ENCODE results near the gene PGA5.

PGA5 gene

GRCh38 chr11:61279934-61280659, 39.1 kb downstream of the PGA5 start:
- TF ChIP-seq, protein P1, sequence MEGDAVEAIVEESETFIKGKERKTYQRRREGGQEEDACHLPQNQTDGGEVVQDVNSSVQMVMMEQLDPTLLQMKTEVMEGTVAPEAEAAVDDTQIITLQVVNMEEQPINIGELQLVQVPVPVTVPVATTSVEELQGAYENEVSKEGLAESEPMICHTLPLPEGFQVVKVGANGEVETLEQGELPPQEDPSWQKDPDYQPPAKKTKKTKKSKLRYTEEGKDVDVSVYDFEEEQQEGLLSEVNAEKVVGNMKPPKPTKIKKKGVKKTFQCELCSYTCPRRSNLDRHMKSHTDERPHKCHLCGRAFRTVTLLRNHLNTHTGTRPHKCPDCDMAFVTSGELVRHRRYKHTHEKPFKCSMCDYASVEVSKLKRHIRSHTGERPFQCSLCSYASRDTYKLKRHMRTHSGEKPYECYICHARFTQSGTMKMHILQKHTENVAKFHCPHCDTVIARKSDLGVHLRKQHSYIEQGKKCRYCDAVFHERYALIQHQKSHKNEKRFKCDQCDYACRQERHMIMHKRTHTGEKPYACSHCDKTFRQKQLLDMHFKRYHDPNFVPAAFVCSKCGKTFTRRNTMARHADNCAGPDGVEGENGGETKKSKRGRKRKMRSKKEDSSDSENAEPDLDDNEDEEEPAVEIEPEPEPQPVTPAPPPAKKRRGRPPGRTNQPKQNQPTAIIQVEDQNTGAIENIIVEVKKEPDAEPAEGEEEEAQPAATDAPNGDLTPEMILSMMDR (IDR thresholded peaks at IDR 0.05; ENCODE audit: insufficient read depth, low read length, poor library complexity, severe bottlenecking): no peak
- TF ChIP-seq EZH2phosphoT487 (conservative IDR thresholded peaks at IDR 0.05; ENCODE audit: low read length): no peak
- 0 out of 2 replicates have a peak, but pooled peaks cover 2% of the 10 kb centered on the region for H3F3A ChIP-seq (ENCODE audit: insufficient read depth)
- H3K79me2 ChIP-seq (ENCODE audit: insufficient read depth, low read length): no peaks in the 10 kb centered on the region

DNA sequence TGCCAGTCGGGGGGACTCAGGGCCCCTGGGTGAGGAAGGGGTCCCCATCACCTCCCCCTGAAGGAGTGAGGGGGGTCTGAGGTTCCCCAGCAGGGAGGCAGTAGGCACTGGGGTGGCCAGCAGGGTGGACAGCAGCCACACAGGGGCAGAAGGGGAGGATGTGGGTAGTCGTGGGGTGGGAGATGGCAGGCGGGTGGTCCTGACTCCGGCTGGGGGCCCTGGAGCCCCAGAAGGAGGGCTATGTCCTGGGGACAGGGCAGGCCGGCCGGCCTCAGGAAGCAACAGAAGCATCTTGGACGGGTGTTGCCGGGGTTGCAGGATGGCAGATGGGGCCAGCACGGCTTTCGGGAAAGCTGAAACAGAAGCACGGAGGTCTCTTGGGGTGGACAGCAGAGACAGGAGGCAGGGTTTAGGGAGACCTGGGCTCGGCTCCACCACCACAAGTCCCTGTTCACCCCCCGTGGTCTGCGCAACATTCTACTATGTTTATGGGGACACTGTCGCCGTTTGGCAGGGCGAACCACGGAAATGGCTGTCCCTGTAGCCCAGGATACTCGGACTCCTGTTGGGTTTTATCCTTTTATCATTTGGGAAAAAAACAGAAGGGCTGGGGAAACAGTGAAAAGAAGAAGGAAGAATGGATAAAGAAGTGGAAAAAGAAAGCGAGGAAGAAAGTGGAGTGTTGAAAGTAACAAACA, 40.1 kb downstream of the PGA5 start:
- Histone ChIP-seq H3K4me3 (ENCODE audit: insufficient read depth, low read length, poor library complexity, severe bottlenecking) (no peak overlapping the region), H3K36me3 (ENCODE audit: low read length) (0 out of 2 replicates have a peak, but pooled peaks cover 2% of the 10 kb centered on the region), H3K9ac (ENCODE audit: low read length) (no peak overlapping the region), H3F3A (ENCODE audit: insufficient read depth) (0 out of 2 replicates have a peak, but pooled peaks cover 2% of the 10 kb centered on the region), H3K9me3 (ENCODE audit: insufficient read depth, low read length) (no peaks in the 10 kb centered on the region), H3K9me2 (replicated peaks; ENCODE audit: insufficient read depth, low read length) (no peaks in the 10 kb centered on the region), H3K27ac (ENCODE audit: low read depth, low read length) (no peak overlapping the region), H3K79me2 (ENCODE audit: insufficient read depth, low read length) (no peaks in the 10 kb centered on the region), H2AFZ (ENCODE audit: low read depth, low read length, severe bottlenecking) (no peak overlapping the region), H3K27me3 (ENCODE audit: low read length) (no peaks in the 10 kb centered on the region), H4K20me1 (ENCODE audit: low read depth, low read length) (no peaks in the 10 kb centered on the region), H3K4me2 (ENCODE audit: low read depth, low read length, poor library complexity, severe bottlenecking) (no peak overlapping the region)
- no peak for TF ChIP-seq EZH2phosphoT487 (conservative IDR thresholded peaks at IDR 0.05; ENCODE audit: low read length)
- TF ChIP-seq, protein P1 (IDR thresholded peaks at IDR 0.05; ENCODE audit: insufficient read depth, low read length, poor library complexity, severe bottlenecking): no peak

More at GRCh38 chr11:61279934-61280659, 39.1 kb downstream of the PGA5 start:
- no peaks in the 10 kb centered on the region for H3K27me3 ChIP-seq (ENCODE audit: low read length)
- H2AFZ ChIP-seq (ENCODE audit: low read depth, low read length, severe bottlenecking): no peak overlapping the region
- no peaks in the 10 kb centered on the region for H3K9me3 ChIP-seq (ENCODE audit: insufficient read depth, low read length)
- no peak overlapping the region for H3K4me2 ChIP-seq (ENCODE audit: low read depth, low read length, poor library complexity, severe bottlenecking)
- no peaks in the 10 kb centered on the region for H3K9me2 ChIP-seq (replicated peaks; ENCODE audit: insufficient read depth, low read length)
- H4K20me1 ChIP-seq (ENCODE audit: low read depth, low read length): no peaks in the 10 kb centered on the region
- no peak overlapping the region for H3K9ac ChIP-seq (ENCODE audit: low read length)
- no peak overlapping the region for H3K27ac ChIP-seq (ENCODE audit: low read depth, low read length)
- H3K36me3 ChIP-seq (ENCODE audit: low read length): 0 out of 2 replicates have a peak, but pooled peaks cover 2% of the 10 kb centered on the region
- H3K4me3 ChIP-seq (ENCODE audit: insufficient read depth, low read length, poor library complexity, severe bottlenecking): no peak overlapping the region

DNA sequence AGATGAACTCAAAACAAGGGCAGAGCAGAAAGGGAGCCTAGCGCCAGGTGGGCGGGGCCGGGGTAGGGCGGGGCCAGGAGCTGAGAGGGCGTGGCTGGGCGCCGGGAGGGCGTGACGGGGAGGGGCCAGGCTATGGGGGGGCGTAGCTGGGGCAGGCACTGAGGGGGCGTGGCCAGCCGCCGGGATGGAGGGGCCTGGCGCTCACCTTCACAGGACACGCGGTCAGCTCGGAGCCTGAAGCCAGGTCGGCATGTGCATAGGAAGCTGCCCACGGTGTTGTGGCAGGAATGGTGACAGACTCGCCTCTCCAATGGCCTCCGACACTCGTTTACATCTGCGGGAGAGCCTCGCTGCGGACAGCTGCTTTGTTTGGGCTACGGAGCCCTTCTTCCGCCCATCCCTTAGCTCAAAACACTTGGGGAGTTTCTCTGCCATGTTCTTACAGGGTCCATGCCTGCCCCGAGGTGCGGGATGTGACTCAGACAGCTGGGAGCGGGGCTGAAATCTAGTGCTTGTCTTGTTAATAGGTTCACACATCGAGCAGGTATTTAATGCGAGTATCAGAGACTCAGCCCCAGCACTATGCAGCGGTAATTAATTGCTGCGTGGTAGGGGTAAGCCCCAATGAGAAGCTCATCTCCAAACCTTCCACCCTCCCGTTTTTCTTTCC, 40.7 kb downstream of the PGA5 start:
- H3K9me2 ChIP-seq (replicated peaks; ENCODE audit: insufficient read depth, low read length): no peaks in the 10 kb centered on the region
- H3K27ac ChIP-seq (ENCODE audit: low read depth, low read length): no peak overlapping the region
- no peak overlapping the region for H3K4me2 ChIP-seq (ENCODE audit: low read depth, low read length, poor library complexity, severe bottlenecking)
- H3K4me3 ChIP-seq (ENCODE audit: insufficient read depth, low read length, poor library complexity, severe bottlenecking): no peak overlapping the region
- H3K36me3 ChIP-seq (ENCODE audit: low read length): 0 out of 2 replicates have a peak, but pooled peaks cover 2% of the 10 kb centered on the region
- no peaks in the 10 kb centered on the region for H3K9me3 ChIP-seq (ENCODE audit: insufficient read depth, low read length)
- H3K79me2 ChIP-seq (ENCODE audit: insufficient read depth, low read length): no peaks in the 10 kb centered on the region
- 0 out of 2 replicates have a peak, but pooled peaks cover 2% of the 10 kb centered on the region for H3F3A ChIP-seq (ENCODE audit: insufficient read depth)
- no peak overlapping the region for H3K9ac ChIP-seq (ENCODE audit: low read length)
- H3K27me3 ChIP-seq (ENCODE audit: low read length): no peaks in the 10 kb centered on the region
- H4K20me1 ChIP-seq (ENCODE audit: low read depth, low read length): no peaks in the 10 kb centered on the region
- TF ChIP-seq, protein P1 (IDR thresholded peaks at IDR 0.05; ENCODE audit: insufficient read depth, low read length, poor library complexity, severe bottlenecking): no peak
- no peak for TF ChIP-seq EZH2phosphoT487 (conservative IDR thresholded peaks at IDR 0.05; ENCODE audit: low read length)
- no peak overlapping the region for H2AFZ ChIP-seq (ENCODE audit: low read depth, low read length, severe bottlenecking)

Measured in SU-DHL-6 (cell line).